H9 (cell line): ENCODE measurements around the gene SREBF2. TPM values are rescaled to one million over a fixed set of nuclear protein-coding genes. Genes with fewer than 3 reads are reported as not detected.

ENCODE experiments used
- DNase-seq: peaks from one replicate; pipeline ENCODE4 v3.0.0-alpha.2; 2017
- H2AFZ ChIP-seq: one replicate; pipeline ENCODE4 v1.6.1; 2013; ENCODE audit warnings: mild to moderate bottlenecking, low read length, control low read depth, moderate library complexity
- H2AK5ac ChIP-seq: 2 replicates; pipeline ENCODE4 v1.6.1; 2013; ENCODE audit warnings: low read length, control low read depth, mixed read lengths; ENCODE audit not compliant: insufficient read length
- H2BK120ac ChIP-seq: one replicate; pipeline ENCODE4 v1.6.1; 2013; ENCODE audit warnings: low read depth, mild to moderate bottlenecking, low read length, control low read depth, inconsistent platforms; ENCODE audit not compliant: poor library complexity, severe bottlenecking
- H2BK12ac ChIP-seq: 2 replicates; pipeline ENCODE4 v1.6.1; 2013; ENCODE audit warnings: low read length, control low read depth, mixed read lengths, low read depth; ENCODE audit not compliant: insufficient read length
- H2BK15ac ChIP-seq: 2 replicates; pipeline ENCODE4 v1.6.1; 2013; ENCODE audit warnings: low read depth, low read length, control low read depth
- H2BK20ac ChIP-seq: one replicate; pipeline ENCODE4 v1.6.1; 2013; ENCODE audit warnings: low read depth, mild to moderate bottlenecking, low read length, control low read depth, inconsistent platforms; ENCODE audit not compliant: poor library complexity, severe bottlenecking
- H2BK5ac ChIP-seq: 2 replicates; pipeline ENCODE4 v1.6.1; 2013; ENCODE audit warnings: low read length, control low read depth, mixed read lengths; ENCODE audit not compliant: insufficient read length
- H3K14ac ChIP-seq: 2 replicates; pipeline ENCODE4 v1.6.1; 2013; ENCODE audit warnings: low read length, control low read depth; ENCODE audit not compliant: insufficient read depth
- H3K18ac ChIP-seq: 2 replicates; pipeline ENCODE4 v1.6.1; 2013; ENCODE audit warnings: low read depth, mild to moderate bottlenecking, mixed read lengths, low read length, control low read depth; ENCODE audit not compliant: insufficient read length
- H3K23ac ChIP-seq: 2 replicates; pipeline ENCODE4 v1.6.1; 2013; ENCODE audit warnings: low read length, control low read depth, mixed read lengths, low read depth; ENCODE audit not compliant: insufficient read length
- H3K23me2 ChIP-seq: 2 replicates; pipeline ENCODE4 v1.6.1; 2013; ENCODE audit warnings: low read depth, mild to moderate bottlenecking, mixed read lengths, low read length, control low read depth; ENCODE audit not compliant: insufficient read length, poor library complexity, severe bottlenecking
- H3K27ac ChIP-seq: 2 replicates; pipeline ENCODE4 v1.5.1; 2013; ENCODE audit warnings: low read length, control low read depth, mixed read lengths, low read depth; ENCODE audit not compliant: insufficient read length
- H3K27me3 ChIP-seq: 2 replicates; pipeline ENCODE4 v1.6.1; 2013; ENCODE audit warnings: low read length, control low read depth, inconsistent platforms; ENCODE audit not compliant: insufficient read depth
- H3K4ac ChIP-seq: 2 replicates; pipeline ENCODE4 v1.6.1; 2013; ENCODE audit warnings: low read depth, mild to moderate bottlenecking, control low read depth, inconsistent platforms, low read length, moderate library complexity
- H3K4me1 ChIP-seq: 2 replicates; pipeline ENCODE4 v1.6.1; 2013; ENCODE audit warnings: low read length, control low read depth, inconsistent platforms; ENCODE audit not compliant: insufficient read depth
- H3K4me2 ChIP-seq: 2 replicates; pipeline ENCODE4 v1.6.1; 2013; ENCODE audit warnings: low read length, control low read depth, mixed read lengths; ENCODE audit not compliant: insufficient read length, insufficient read depth
- H3K56ac ChIP-seq: 2 replicates; pipeline ENCODE4 v1.6.1; 2013; ENCODE audit warnings: low read depth, mild to moderate bottlenecking, mixed read lengths, low read length, control low read depth; ENCODE audit not compliant: insufficient read length
- H3K79me1 ChIP-seq: 2 replicates; pipeline ENCODE4 v1.6.1; 2013; ENCODE audit warnings: low read depth, mild to moderate bottlenecking, moderate library complexity, low read length, control low read depth, inconsistent platforms; ENCODE audit not compliant: insufficient read depth, poor library complexity, severe bottlenecking
- H3K79me2 ChIP-seq: 2 replicates; pipeline ENCODE4 v1.6.1; 2013; ENCODE audit warnings: low read length, control low read depth, inconsistent platforms; ENCODE audit not compliant: insufficient read depth
- H3K9ac ChIP-seq: 2 replicates; pipeline ENCODE4 v1.6.1; 2013; ENCODE audit warnings: low read length, control low read depth, mixed read lengths; ENCODE audit not compliant: insufficient read length; ENCODE audit errors: extremely low read depth
- H3K9me3 ChIP-seq: one replicate; pipeline ENCODE4 v1.6.1; 2013; ENCODE audit warnings: low read depth, low read length, inconsistent platforms; ENCODE audit not compliant: control insufficient read depth
- H3T11ph ChIP-seq: one replicate; pipeline ENCODE4 v1.6.1; 2013; ENCODE audit warnings: mild to moderate bottlenecking, low read length, control low read depth, inconsistent platforms
- H4K20me1 ChIP-seq: one replicate; pipeline ENCODE4 v1.6.1; 2013; ENCODE audit not compliant: control insufficient read depth, insufficient read length, insufficient read depth
- H4K5ac ChIP-seq: 2 replicates; pipeline ENCODE4 v1.6.1; 2013; ENCODE audit warnings: low read depth, mild to moderate bottlenecking, mixed read lengths, low read length, control low read depth; ENCODE audit not compliant: insufficient read length
- H4K8ac ChIP-seq: replicated peaks from 2 replicates; pipeline ENCODE4 v1.6.1; 2013; ENCODE audit warnings: low read length, control low read depth, mixed read lengths, low read depth; ENCODE audit not compliant: insufficient read length
- H4K91ac ChIP-seq: 2 replicates; pipeline ENCODE4 v1.6.1; 2013; ENCODE audit warnings: low read depth, mild to moderate bottlenecking, moderate library complexity, mixed read lengths, low read length, control low read depth; ENCODE audit not compliant: insufficient read length
- H3K27ac Mint-ChIP-seq, 3 experiments: 2 replicates in 2 of 3; 3 replicates in 1 of 3; pipeline ENCODE4 v1.8.0; 2020 to 2021; ENCODE audit warnings: mixed read lengths in 3 of 3, mild to moderate bottlenecking in 1 of 3, moderate library complexity in 1 of 3
- H3K27me3 Mint-ChIP-seq: 2 replicates; pipeline ENCODE4 v1.8.0; 2021; ENCODE audit warnings: low read depth, mild to moderate bottlenecking, moderate library complexity, mixed read lengths
- H3K36me3 Mint-ChIP-seq, 3 experiments: 2 replicates in 2 of 3; 3 replicates in 1 of 3; pipeline ENCODE4 v1.8.0; 2020 to 2021; ENCODE audit warnings: low read depth in 3 of 3, mixed read lengths in 3 of 3; ENCODE audit not compliant: insufficient read depth in 1 of 3
- H3K4me1 Mint-ChIP-seq, 2 experiments: 2 replicates each; pipeline ENCODE4 v1.8.0; 2020; ENCODE audit warnings: mixed read lengths in 2 of 2
- H3K4me3 Mint-ChIP-seq, 2 experiments: 2 replicates in 1 of 2; 3 replicates in 1 of 2; pipeline ENCODE4 v1.8.0; 2020 to 2021; ENCODE audit warnings: mild to moderate bottlenecking in 2 of 2, mixed read lengths in 2 of 2, moderate library complexity in 1 of 2
- H3K9me3 Mint-ChIP-seq, 2 experiments: 2 replicates in 1 of 2; 3 replicates in 1 of 2; pipeline ENCODE4 v1.8.0; 2020; ENCODE audit warnings: mild to moderate bottlenecking in 2 of 2, mixed read lengths in 2 of 2, moderate library complexity in 1 of 2
- WGBS: extraction: QIAGEN DNeasy Blood & Tissue Kit; methylation state at CpG from one replicate; pipeline ENCODE4 v1.1.7; 2013; ENCODE audit warnings: missing lambda C conversion rate, low lambda C conversion rate, mixed read lengths; ENCODE audit not compliant: insufficient read length; ENCODE audit errors: extremely low coverage; 5-methylcytosine and 5-hydroxymethylcytosine counted together
- total RNA-seq: library from RNA; stranded (reverse); gene quantifications from 2 replicates; pipeline ENCODE4 v1.2.1, GENCODE V29; 2021
- TF ChIP-seq, protein P1 (sequence below): fragments of 200-600 bp; sonication (generic); conservative IDR thresholded peaks from 3 replicates; pipeline ENCODE4 v1.8.0; 2021; ENCODE audit warnings: antibody characterized with exemption, mild to moderate bottlenecking

The SREBF2 gene
- total RNA-seq, 1 experiment from 2014 or later, result 146 TPM

DNA sequence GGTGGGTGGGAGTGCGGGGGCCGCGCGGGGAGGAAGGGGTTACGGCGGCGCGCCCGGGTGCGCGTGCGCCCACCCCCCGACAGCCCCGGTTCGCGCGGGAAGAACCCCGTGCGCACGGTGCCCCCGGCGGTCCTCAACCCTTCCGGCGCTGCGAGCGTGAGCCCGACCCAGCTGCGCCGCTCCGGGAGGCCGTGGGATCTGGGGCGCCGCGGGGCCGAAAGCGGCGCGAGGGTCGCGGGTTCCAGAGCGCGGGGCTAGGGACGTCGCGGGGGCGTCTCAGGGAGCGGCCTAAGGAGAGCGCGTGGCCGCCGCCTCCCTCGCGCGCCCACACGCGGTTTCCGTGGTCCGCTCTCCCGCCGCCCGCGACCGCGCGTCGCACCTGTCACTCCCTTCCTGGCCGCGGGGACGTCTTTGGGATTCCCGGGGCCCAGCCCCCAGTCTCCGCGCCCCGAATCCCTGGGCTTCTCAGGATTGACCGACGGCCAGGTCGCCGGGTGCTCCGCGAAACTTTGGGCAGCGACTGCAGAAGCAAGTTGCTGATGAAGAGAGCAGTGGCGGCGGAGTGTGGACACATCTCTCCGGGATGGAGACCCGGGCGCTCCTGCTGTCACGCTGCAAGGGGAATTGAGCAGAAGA is 582 bp downstream of the SREBF2 start:
- Mint-ChIP-seq H3K4me1 (peaks cover 40 to 43% of the 10 kb centered on the region in 2 experiments), H3K4me3 (peak overlapping the region; percentile 97 to 98), H3K27ac (peak overlapping the region; percentile 96 to 99 (median 98)), H3K36me3 (peaks cover 24 to 30% (median 29%) of the 10 kb centered on the region in 3 experiments), H3K27me3 (no peaks in the 10 kb centered on the region), H3K9me3 (no peaks in the 10 kb centered on the region)
- H2BK5ac ChIP-seq, result no peak overlapping the region
- H3K9ac ChIP-seq, result peak overlapping the region; percentile 71
- H3K14ac ChIP-seq, result peak overlapping the region; percentile 65
- H2BK15ac ChIP-seq, result no peak overlapping the region
- H3K23me2 ChIP-seq, result peaks cover 11% of the 10 kb centered on the region
- peak overlapping the region; percentile 92 for H3K4me2 ChIP-seq
- H3K18ac ChIP-seq, result peak overlapping the region; percentile 74
- H4K20me1 ChIP-seq, result peaks cover 2% of the 10 kb centered on the region
- no peak overlapping the region for H2BK20ac ChIP-seq
- H2AFZ ChIP-seq, result no peak overlapping the region
- H2BK120ac ChIP-seq, result peak overlapping the region; percentile 50
- no peak overlapping the region for H3K27ac ChIP-seq
- no peak overlapping the region for H3K23ac ChIP-seq
- no peak overlapping the region for H4K5ac ChIP-seq
- H3K4ac ChIP-seq, result no peak overlapping the region; the same call in 1 of the 2 replicates
- TF ChIP-seq, protein P1, sequence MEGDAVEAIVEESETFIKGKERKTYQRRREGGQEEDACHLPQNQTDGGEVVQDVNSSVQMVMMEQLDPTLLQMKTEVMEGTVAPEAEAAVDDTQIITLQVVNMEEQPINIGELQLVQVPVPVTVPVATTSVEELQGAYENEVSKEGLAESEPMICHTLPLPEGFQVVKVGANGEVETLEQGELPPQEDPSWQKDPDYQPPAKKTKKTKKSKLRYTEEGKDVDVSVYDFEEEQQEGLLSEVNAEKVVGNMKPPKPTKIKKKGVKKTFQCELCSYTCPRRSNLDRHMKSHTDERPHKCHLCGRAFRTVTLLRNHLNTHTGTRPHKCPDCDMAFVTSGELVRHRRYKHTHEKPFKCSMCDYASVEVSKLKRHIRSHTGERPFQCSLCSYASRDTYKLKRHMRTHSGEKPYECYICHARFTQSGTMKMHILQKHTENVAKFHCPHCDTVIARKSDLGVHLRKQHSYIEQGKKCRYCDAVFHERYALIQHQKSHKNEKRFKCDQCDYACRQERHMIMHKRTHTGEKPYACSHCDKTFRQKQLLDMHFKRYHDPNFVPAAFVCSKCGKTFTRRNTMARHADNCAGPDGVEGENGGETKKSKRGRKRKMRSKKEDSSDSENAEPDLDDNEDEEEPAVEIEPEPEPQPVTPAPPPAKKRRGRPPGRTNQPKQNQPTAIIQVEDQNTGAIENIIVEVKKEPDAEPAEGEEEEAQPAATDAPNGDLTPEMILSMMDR, result no peak
- no peak overlapping the region for H4K8ac ChIP-seq
- no peak overlapping the region for H3K56ac ChIP-seq
- H3K79me1 ChIP-seq, result peaks cover 3% of the 10 kb centered on the region
- H3T11ph ChIP-seq, result no peak overlapping the region
- H2AK5ac ChIP-seq, result no peak overlapping the region
- H3K9me3 ChIP-seq, result no peaks in the 10 kb centered on the region
- no CpG with 5 or more reads among the region's 86 CpGs for WGBS
- H3K79me2 ChIP-seq, result peaks cover 34% of the 10 kb centered on the region; the same call in 1 of the 2 replicates
- no peak overlapping the region for H2BK12ac ChIP-seq
- no peak for DNase-seq
- no peak overlapping the region for H4K91ac ChIP-seq
- H3K4me1 ChIP-seq, result no peaks in the 10 kb centered on the region; the same call in 1 of the 2 replicates
- no peaks in the 10 kb centered on the region for H3K27me3 ChIP-seq
